GM12872 (cell line): ENCODE results near the gene PHACTR4.

Source experiments
- TF ChIP-seq, protein P1 (sequence below): IDR thresholded peaks from 3 replicates; pipeline ENCODE4 v1.5.1; 2011; ENCODE audit warnings: low read depth, mild to moderate bottlenecking, low read length, moderate library complexity; ENCODE audit not compliant: insufficient read depth

PHACTR4 gene

GRCh38 chr1:28412731-28413130 is 43.2 kb downstream of the PHACTR4 start:
- TF ChIP-seq, protein P1, sequence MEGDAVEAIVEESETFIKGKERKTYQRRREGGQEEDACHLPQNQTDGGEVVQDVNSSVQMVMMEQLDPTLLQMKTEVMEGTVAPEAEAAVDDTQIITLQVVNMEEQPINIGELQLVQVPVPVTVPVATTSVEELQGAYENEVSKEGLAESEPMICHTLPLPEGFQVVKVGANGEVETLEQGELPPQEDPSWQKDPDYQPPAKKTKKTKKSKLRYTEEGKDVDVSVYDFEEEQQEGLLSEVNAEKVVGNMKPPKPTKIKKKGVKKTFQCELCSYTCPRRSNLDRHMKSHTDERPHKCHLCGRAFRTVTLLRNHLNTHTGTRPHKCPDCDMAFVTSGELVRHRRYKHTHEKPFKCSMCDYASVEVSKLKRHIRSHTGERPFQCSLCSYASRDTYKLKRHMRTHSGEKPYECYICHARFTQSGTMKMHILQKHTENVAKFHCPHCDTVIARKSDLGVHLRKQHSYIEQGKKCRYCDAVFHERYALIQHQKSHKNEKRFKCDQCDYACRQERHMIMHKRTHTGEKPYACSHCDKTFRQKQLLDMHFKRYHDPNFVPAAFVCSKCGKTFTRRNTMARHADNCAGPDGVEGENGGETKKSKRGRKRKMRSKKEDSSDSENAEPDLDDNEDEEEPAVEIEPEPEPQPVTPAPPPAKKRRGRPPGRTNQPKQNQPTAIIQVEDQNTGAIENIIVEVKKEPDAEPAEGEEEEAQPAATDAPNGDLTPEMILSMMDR, result peak; percentile 30; the same call in 1 of the 3 replicates

GRCh38 chr1:28416509-28417194 is 47.1 kb downstream of the PHACTR4 start:
- TF ChIP-seq, protein P1, result no peak

GRCh38 chr1:28417441-28417922 is 47.9 kb downstream of the PHACTR4 start:
- TF ChIP-seq, protein P1, result no peak

GRCh38 chr1:28417926-28418637 is 48.5 kb downstream of the PHACTR4 start:
- TF ChIP-seq, protein P1, result no peak

- TF ChIP-seq, protein P1, result no peak
These were observed 52.2 kb downstream of the PHACTR4 start for GRCh38 chr1:28421744-28422143.

DNA sequence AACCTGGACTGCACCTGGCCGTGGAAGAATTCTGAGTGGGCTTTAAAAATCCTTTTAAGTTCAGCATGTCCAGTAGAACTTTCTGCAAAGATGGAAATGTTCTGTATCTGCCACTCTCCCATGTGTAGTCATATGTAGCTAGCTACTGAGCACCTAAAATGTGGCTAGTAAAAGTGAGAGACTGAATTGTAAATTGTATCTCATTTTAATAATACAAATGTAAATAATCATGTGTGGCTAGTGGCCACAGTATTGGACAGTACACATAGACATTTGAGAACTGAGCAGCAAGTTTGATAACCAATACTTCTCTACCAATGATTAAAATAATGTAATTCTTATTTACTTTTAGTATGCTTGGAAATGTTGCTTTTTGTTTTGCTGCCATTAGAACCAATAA is 57.3 kb downstream of the PHACTR4 start:
- TF ChIP-seq, protein P1, result no peak

- TF ChIP-seq, protein P1, result no peak
These were observed 58.5 kb downstream of the PHACTR4 start for GRCh38 chr1:28428012-28428411.
